ENCODE results near the gene BHLHE23. TPM values are rescaled to one million over a fixed set of nuclear protein-coding genes. Genes with fewer than 3 reads are reported as not detected.

The BHLHE23 gene
- total RNA-seq, 1 donor from 2014 or later: not detected

GRCh38 chr20:63007360-63007645 lies 539 bp upstream of the BHLHE23 start:
- TF ChIP-seq CTCF (conservative IDR thresholded peaks at IDR 0.05): no peak
- H3K9me3 Mint-ChIP-seq: no peaks in the 10 kb centered on the region
- H3K4me3 Mint-ChIP-seq: no peak overlapping the region
- no peak for DNase-seq (ENCODE audit: extremely low spot score, unreplicated experiment)
- H3K4me1 Mint-ChIP-seq (ENCODE audit: unreplicated experiment): no peaks in the 10 kb centered on the region
- H3K27ac Mint-ChIP-seq: no peak overlapping the region
- H3K36me3 Mint-ChIP-seq: no peaks in the 10 kb centered on the region
- peaks cover 75% of the 10 kb centered on the region for H3K27me3 Mint-ChIP-seq

DNA sequence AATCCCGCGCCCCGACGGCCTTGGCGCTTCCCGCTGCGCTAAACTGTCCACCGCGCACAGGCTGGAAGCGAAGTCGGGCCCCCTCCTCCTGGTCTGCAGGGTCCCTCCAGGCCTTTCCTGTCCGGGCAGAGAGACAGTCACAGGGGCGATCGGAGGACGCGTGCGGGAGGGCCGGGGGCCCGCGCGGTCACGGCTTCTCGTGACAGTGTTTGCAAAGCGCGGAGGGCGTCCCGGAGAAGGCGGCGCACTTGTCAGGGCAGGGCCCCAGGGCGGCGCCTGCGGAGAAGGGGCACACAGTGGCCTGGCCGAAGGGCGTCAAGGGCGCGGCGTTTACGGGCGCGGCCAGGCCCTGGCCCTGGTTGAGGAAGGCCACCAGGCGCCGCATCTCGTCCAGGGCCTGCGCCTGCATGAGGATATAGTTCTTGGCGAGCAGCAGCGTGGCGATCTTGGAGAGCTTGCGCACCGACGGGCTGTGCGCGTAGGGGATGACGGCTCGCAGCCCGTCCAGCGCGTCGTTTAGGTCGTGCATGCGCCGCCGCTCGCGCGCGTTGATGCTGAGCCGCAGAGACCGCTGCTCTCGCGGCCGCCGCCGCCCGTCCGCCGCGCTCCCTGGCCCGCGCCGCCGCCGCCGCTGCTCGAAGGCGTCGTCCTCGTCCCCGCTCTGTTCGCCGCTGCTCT lies 763 bp downstream of the BHLHE23 start:
- Mint-ChIP-seq H3K27ac (no peak overlapping the region), H3K9me3 (no peaks in the 10 kb centered on the region), H3K27me3 (peaks cover 76% of the 10 kb centered on the region), H3K4me1 (ENCODE audit: unreplicated experiment) (no peaks in the 10 kb centered on the region), H3K36me3 (no peaks in the 10 kb centered on the region), H3K4me3 (no peak overlapping the region)
- no peak for TF ChIP-seq CTCF (conservative IDR thresholded peaks at IDR 0.05)
- DNase-seq (ENCODE audit: extremely low spot score, unreplicated experiment): no peak

GRCh38 chr20:63005365-63005861 lies 1.4 kb downstream of the BHLHE23 start:
- no peaks in the 10 kb centered on the region for H3K4me1 Mint-ChIP-seq (ENCODE audit: unreplicated experiment)

DNA sequence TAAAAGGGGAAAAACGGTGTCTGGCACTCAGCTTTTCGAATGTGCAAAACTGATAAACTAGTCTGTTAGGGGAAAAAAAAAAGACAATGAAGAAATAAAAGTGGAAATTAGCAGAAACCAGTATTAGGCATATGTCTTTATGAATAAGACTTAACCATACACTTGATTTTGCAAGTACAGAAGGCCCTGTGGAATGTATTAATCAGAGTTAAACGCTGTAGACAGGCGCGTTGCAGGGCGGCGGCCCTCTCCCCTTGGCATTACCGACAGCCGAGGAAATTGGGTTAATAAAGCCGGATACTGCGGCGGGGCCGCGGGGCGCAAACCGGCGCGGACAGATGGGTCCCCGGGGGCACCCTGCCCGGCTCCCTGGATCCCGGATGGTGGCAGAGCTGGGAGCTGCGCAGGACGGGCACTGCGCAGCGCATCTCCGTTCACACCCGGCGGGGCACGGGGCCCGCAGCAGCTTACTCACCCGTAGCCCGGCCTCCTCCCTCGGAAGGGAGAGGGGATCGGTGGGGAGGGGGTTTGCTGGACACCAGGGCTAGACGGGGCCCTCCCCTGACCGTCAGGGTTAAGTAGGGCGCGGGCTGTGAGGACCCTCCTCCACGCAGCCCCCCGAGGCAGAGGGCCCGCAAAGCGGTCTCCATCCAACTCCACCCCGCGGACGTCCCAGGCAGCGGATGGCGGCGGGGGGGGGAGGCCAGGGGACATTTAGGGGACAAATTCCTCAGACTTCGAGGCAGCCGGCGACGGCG lies 2.0 kb downstream of the BHLHE23 start:
- Mint-ChIP-seq H3K27ac (no peak overlapping the region), H3K9me3 (no peaks in the 10 kb centered on the region), H3K36me3 (no peaks in the 10 kb centered on the region), H3K4me1 (ENCODE audit: unreplicated experiment) (no peaks in the 10 kb centered on the region), H3K4me3 (no peak overlapping the region), H3K27me3 (peaks cover 78% of the 10 kb centered on the region)
- no peak for TF ChIP-seq CTCF (conservative IDR thresholded peaks at IDR 0.05)
- no peak for DNase-seq (ENCODE audit: extremely low spot score, unreplicated experiment)

More at GRCh38 chr20:63005365-63005861, 1.4 kb downstream of the BHLHE23 start:
- Mint-ChIP-seq H3K4me3 (no peak overlapping the region), H3K27ac (no peak overlapping the region), H3K27me3 (peaks cover 78% of the 10 kb centered on the region), H3K9me3 (no peaks in the 10 kb centered on the region), H3K36me3 (no peaks in the 10 kb centered on the region)
- TF ChIP-seq CTCF (conservative IDR thresholded peaks at IDR 0.05): no peak
- DNase-seq (ENCODE audit: extremely low spot score, unreplicated experiment): no peak

DNA sequence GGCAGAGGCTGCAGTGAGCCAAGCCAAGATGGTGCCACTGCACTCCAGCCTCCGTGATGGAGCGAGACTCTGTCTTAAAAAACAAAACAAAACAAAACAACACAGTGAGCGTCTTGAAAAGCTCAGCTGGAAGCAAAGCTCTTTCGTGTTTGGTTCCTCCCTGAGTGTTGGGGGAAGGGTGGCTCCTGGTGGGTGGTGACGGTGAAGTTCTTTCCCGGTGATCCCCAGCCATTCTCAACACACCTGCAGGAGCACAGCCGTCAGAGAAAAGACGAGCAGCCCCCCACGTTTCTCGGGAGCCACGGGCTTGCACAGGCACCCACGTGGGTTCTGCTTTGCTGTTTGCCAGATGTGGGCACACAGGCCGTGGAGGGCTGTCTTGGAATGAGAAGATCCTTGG lies 3.2 kb downstream of the BHLHE23 start:
- Mint-ChIP-seq H3K9me3 (no peaks in the 10 kb centered on the region), H3K4me3 (no peak overlapping the region), H3K27me3 (peaks cover 84% of the 10 kb centered on the region), H3K36me3 (no peaks in the 10 kb centered on the region), H3K27ac (no peak overlapping the region), H3K4me1 (ENCODE audit: unreplicated experiment) (no peaks in the 10 kb centered on the region)
- no peak for DNase-seq (ENCODE audit: extremely low spot score, unreplicated experiment)
- TF ChIP-seq CTCF (conservative IDR thresholded peaks at IDR 0.05): no peak
